Upper lobe of left lung (tissue), 4 donors: ENCODE data around the gene AZU1.

ENCODE experiments used
- CTCF ChIP-seq, 6 experiments: fragments of 450-650 bp in 4 of 6; fragments of 200-600 bp in 2 of 6; sonication (generic) in 2 of 6; IDR thresholded peaks; one replicate each; pipeline ENCODE4 v1.5.1; 2016 to 2019; ENCODE audit warnings: antibody characterized with exemption in 6 of 6
- POLR2A ChIP-seq, 4 donors: fragments of 450-650 bp; IDR thresholded peaks; one replicate each; pipeline ENCODE4 v1.5.1; 2016 to 2017; ENCODE audit warnings: antibody characterized with exemption in 4 of 4, mild to moderate bottlenecking in 2 of 4

GRCh38 chr19:866769-867300, 39.2 kb downstream of the AZU1 start:
- TF ChIP-seq CTCF (IDR thresholded peaks at IDR 0.05): no peak
- TF ChIP-seq POLR2A (IDR thresholded peaks at IDR 0.05): no peak
